Hepatocyte (in vitro differentiated cells): ENCODE data around the gene VANGL1. TPM values are rescaled to one million over a fixed set of nuclear protein-coding genes. Genes with fewer than 3 reads are reported as not detected.

Source experiments
- DNase-seq: peaks from one replicate; pipeline ENCODE4 v3.0.0-alpha.2; 2016; ENCODE audit warnings: low spot score
- H2AFZ ChIP-seq: fragments of 200-600 bp; sonication (generic); 2 replicates; pipeline ENCODE4 v1.6.0; 2016; ENCODE audit warnings: antibody characterized with exemption, mild to moderate bottlenecking
- H3K27ac ChIP-seq: fragments of 200-600 bp; sonication (generic); 2 replicates; pipeline ENCODE4 v1.5.1; 2016; ENCODE audit warnings: mild to moderate bottlenecking
- H3K27me3 ChIP-seq: fragments of 200-600 bp; sonication (generic); 2 replicates; pipeline ENCODE4 v1.6.1; 2016
- H3K36me3 ChIP-seq: fragments of 200-600 bp; sonication (generic); replicated peaks from 2 replicates; pipeline ENCODE4 v1.5.1; 2016; ENCODE audit warnings: low read depth; ENCODE audit not compliant: insufficient read depth
- H3K4me1 ChIP-seq: fragments of 200-600 bp; sonication (generic); 2 replicates; pipeline ENCODE4 v1.5.1; 2016; ENCODE audit warnings: mild to moderate bottlenecking, moderate library complexity; ENCODE audit not compliant: insufficient read depth
- H3K4me2 ChIP-seq: fragments of 200-600 bp; sonication (generic); 2 replicates; pipeline ENCODE4 v1.6.0; 2016
- H3K4me3 ChIP-seq: fragments of 200-600 bp; sonication (generic); 2 replicates; pipeline ENCODE4 v1.5.1; 2016; ENCODE audit warnings: mild to moderate bottlenecking
- H3K79me2 ChIP-seq: fragments of 200-600 bp; sonication (generic); 2 replicates; pipeline ENCODE4 v1.6.0; 2017; ENCODE audit warnings: mild to moderate bottlenecking
- H3K9me2 ChIP-seq: fragments of 200-600 bp; sonication (generic); replicated peaks from 2 replicates; pipeline ENCODE4 v1.6.0; 2017; ENCODE audit warnings: mild to moderate bottlenecking; ENCODE audit not compliant: insufficient read depth
- H3K9me3 ChIP-seq: fragments of 200-600 bp; sonication (generic); 2 replicates; pipeline ENCODE4 v1.5.1; 2016; ENCODE audit warnings: low read depth, mild to moderate bottlenecking
- H4K20me1 ChIP-seq: fragments of 200-600 bp; sonication (generic); 2 replicates; pipeline ENCODE4 v1.6.0; 2016; ENCODE audit warnings: mild to moderate bottlenecking; ENCODE audit not compliant: insufficient read depth, poor library complexity, severe bottlenecking
- CTCF ChIP-seq: fragments of 200-600 bp; sonication (generic); IDR thresholded peaks from 2 replicates; pipeline ENCODE4 v1.5.1; 2016; ENCODE audit warnings: antibody characterized with exemption, mild to moderate bottlenecking; ENCODE audit not compliant: poor library complexity
- EZH2 ChIP-seq: fragments of 200-600 bp; sonication (generic); IDR thresholded peaks from 2 replicates; pipeline ENCODE4 v1.6.1; 2016; ENCODE audit warnings: antibody characterized with exemption, mild to moderate bottlenecking, borderline replicate concordance
- EZH2phosphoT487 ChIP-seq: fragments of 200-600 bp; sonication (generic); IDR thresholded peaks from one replicate; pipeline ENCODE4 v1.6.1; 2018; ENCODE audit warnings: antibody characterized with exemption, mild to moderate bottlenecking, low read depth, moderate library complexity; ENCODE audit not compliant: unreplicated experiment, severe bottlenecking
- WGBS: methylation state at CpG from one replicate; pipeline ENCODE4 v1.1.6; 2016; ENCODE audit warnings: low lambda C conversion rate; ENCODE audit errors: missing lambda C conversion rate; 5-methylcytosine and 5-hydroxymethylcytosine counted together
- polyA plus RNA-seq: library from polyadenylated mRNA; unstranded; fragments of >200 nt; fragmentation: Nextera tagmentation; extraction: Ambion mirVana; gene quantifications from 2 replicates; pipeline ENCODE4 v1.2.1, GENCODE V29; 2016
- total RNA-seq: library from RNA; depleted of rRNA; stranded (reverse); fragments of >200 nt; gene quantifications from 2 replicates; pipeline ENCODE4 v1.2.3, GENCODE V29; 2014

The VANGL1 gene
- total and polyA plus RNA-seq, 2 experiments from 2014 or later = 11.6 to 12.1 TPM

DNA sequence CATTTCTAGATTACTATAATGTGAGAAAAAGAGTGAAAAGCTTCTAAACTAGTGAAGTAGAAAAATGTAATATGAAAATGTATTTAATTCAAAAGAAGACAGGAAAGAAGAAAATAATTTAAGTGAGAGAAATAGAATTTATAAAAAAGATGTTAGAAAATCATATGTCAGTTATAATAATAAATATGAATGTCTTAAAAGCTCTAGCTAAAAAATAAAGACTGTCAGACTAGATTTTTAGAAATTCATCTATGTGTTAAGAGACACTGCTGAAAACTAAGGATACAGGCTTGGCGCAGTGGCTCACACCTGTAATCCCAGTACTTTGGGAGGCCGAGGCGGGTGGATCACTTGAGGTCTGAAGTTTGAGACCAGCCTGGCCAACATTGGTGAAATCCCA, 37.3 kb upstream of the VANGL1 start:
- H4K20me1 ChIP-seq = no peaks in the 10 kb centered on the region
- H3K4me3 ChIP-seq = no peak overlapping the region
- no peaks in the 10 kb centered on the region for H3K9me2 ChIP-seq
- H3K27ac ChIP-seq = no peak overlapping the region
- H3K9me3 ChIP-seq = no peaks in the 10 kb centered on the region
- no peak overlapping the region for H2AFZ ChIP-seq
- no peak for TF ChIP-seq EZH2
- no peak for TF ChIP-seq CTCF
- TF ChIP-seq EZH2phosphoT487 = no peak
- no peaks in the 10 kb centered on the region for H3K4me1 ChIP-seq
- no peaks in the 10 kb centered on the region for H3K27me3 ChIP-seq
- H3K4me2 ChIP-seq = no peak overlapping the region
- H3K36me3 ChIP-seq = no peaks in the 10 kb centered on the region
- no peaks in the 10 kb centered on the region for H3K79me2 ChIP-seq
- DNase-seq = no peak
- 92% methylated on average over 3 of the region's 3 CpGs for WGBS

DNA sequence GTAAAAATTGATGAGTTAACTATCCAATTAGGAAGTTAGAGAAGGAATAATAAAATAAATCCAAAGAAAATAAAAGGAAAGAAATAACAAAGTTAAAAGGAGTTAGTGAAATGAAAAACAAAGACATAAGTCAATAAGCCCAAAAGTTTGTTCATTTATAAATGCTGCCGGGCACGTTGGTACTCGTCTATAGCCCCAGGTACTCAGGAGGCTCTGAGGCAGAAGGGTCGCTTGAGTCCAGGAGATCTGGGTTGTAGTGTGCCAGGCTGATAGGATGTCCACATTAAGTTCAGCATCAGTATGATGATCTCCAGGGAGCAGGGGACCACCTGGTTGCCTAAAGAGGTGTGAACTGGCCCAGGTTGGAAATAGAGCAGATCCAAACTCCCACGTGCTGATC, 35.5 kb upstream of the VANGL1 start:
- no peak overlapping the region for H3K4me2 ChIP-seq
- H3K36me3 ChIP-seq = no peaks in the 10 kb centered on the region
- no peaks in the 10 kb centered on the region for H3K9me3 ChIP-seq
- TF ChIP-seq EZH2 (no peak), CTCF (no peak), EZH2phosphoT487 (no peak)
- WGBS = 82% methylated on average over 5 of the region's 5 CpGs
- no peak overlapping the region for H3K27ac ChIP-seq
- H3K79me2 ChIP-seq = no peaks in the 10 kb centered on the region
- no peaks in the 10 kb centered on the region for H4K20me1 ChIP-seq
- no peaks in the 10 kb centered on the region for H3K9me2 ChIP-seq
- no peak for DNase-seq
- H3K4me3 ChIP-seq = no peak overlapping the region
- no peaks in the 10 kb centered on the region for H3K27me3 ChIP-seq
- no peaks in the 10 kb centered on the region for H3K4me1 ChIP-seq
- no peak overlapping the region for H2AFZ ChIP-seq

- no peak for DNase-seq
- no peaks in the 10 kb centered on the region for H4K20me1 ChIP-seq
- no peaks in the 10 kb centered on the region for H3K4me1 ChIP-seq
- H3K9me3 ChIP-seq = no peaks in the 10 kb centered on the region
- no peaks in the 10 kb centered on the region for H3K27me3 ChIP-seq
- no peaks in the 10 kb centered on the region for H3K9me2 ChIP-seq
- no peaks in the 10 kb centered on the region for H3K79me2 ChIP-seq
- no peak overlapping the region for H3K27ac ChIP-seq
- H2AFZ ChIP-seq = no peak overlapping the region
- WGBS = 85% methylated on average over 1 of the region's 1 CpG
- H3K4me3 ChIP-seq = no peak overlapping the region
- TF ChIP-seq EZH2phosphoT487 = no peak
- no peak for TF ChIP-seq CTCF
- no peak for TF ChIP-seq EZH2
- no peak overlapping the region for H3K4me2 ChIP-seq
- H3K36me3 ChIP-seq = no peaks in the 10 kb centered on the region
Measured at GRCh38 chr1:115609021-115609420, 32.7 kb upstream of the VANGL1 start.

- Histone ChIP-seq H3K27me3 (no peaks in the 10 kb centered on the region), H3K9me3 (no peaks in the 10 kb centered on the region), H3K79me2 (no peaks in the 10 kb centered on the region), H3K27ac (no peak overlapping the region), H4K20me1 (no peaks in the 10 kb centered on the region), H3K36me3 (no peaks in the 10 kb centered on the region), H3K4me1 (no peaks in the 10 kb centered on the region), H3K4me3 (no peak overlapping the region), H3K9me2 (no peaks in the 10 kb centered on the region), H2AFZ (no peak overlapping the region), H3K4me2 (no peak overlapping the region)
- no peak for TF ChIP-seq EZH2phosphoT487
- TF ChIP-seq EZH2 = no peak
- no peak for TF ChIP-seq CTCF
- WGBS = 93% methylated on average over 4 of the region's 4 CpGs
- no peak for DNase-seq
Measured at GRCh38 chr1:115613767-115614166, 28.0 kb upstream of the VANGL1 start.
